ENCODE results near the gene TIRAP.

The TIRAP gene

DNA sequence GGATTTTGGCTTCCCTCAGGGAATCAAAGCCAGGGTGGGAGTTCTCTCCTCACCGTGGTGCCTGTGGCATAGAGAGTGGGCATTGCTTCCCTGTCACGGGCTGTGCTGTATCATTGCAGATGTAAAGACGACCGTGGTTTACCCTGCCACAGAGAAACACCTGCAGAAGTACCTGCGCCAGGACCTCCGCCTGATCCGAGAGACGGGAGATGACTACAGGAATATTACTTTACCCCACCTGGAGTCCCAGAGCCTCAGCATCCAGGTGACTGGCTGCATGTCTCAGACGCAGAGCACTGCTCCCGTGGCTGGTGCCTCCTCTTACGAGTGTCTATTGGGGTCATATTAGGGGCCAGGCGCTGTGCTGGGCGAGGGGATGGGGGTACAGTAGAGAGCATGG is 48.4 kb downstream of the TIRAP start:
- DNase-seq = no peak
- intact Hi-C loops (cut with DNase I; ENCODE audit: low total_unique reads) = no loop called here
- Histone ChIP-seq H3K36me3 (peaks cover 0 to 27% (median 5%) of the 10 kb centered on the region in 3 donors), H3K9me3 (no peaks in the 10 kb centered on the region), H3K4me1 (no peaks in the 10 kb centered on the region), H3K27me3 (no peaks in the 10 kb centered on the region), H3K4me3 (no peak overlapping the region), H3K27ac (no peak overlapping the region)
- TF ChIP-seq, protein P1, sequence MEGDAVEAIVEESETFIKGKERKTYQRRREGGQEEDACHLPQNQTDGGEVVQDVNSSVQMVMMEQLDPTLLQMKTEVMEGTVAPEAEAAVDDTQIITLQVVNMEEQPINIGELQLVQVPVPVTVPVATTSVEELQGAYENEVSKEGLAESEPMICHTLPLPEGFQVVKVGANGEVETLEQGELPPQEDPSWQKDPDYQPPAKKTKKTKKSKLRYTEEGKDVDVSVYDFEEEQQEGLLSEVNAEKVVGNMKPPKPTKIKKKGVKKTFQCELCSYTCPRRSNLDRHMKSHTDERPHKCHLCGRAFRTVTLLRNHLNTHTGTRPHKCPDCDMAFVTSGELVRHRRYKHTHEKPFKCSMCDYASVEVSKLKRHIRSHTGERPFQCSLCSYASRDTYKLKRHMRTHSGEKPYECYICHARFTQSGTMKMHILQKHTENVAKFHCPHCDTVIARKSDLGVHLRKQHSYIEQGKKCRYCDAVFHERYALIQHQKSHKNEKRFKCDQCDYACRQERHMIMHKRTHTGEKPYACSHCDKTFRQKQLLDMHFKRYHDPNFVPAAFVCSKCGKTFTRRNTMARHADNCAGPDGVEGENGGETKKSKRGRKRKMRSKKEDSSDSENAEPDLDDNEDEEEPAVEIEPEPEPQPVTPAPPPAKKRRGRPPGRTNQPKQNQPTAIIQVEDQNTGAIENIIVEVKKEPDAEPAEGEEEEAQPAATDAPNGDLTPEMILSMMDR (IDR thresholded peaks at IDR 0.05) = no peak

- DNase-seq = peak; percentile 72 to 81
- peaks cover 0 to 27% (median 5%) of the 10 kb centered on the region in 3 donors for H3K36me3 ChIP-seq
- no peak overlapping the region for H3K4me3 ChIP-seq
- H3K27me3 ChIP-seq = no peaks in the 10 kb centered on the region
- H3K4me1 ChIP-seq = no peaks in the 10 kb centered on the region
- intact Hi-C loops (cut with DNase I; ENCODE audit: low total_unique reads) = no loop called here
- TF ChIP-seq, protein P1 (IDR thresholded peaks at IDR 0.05) = no peak
- no peaks in the 10 kb centered on the region for H3K9me3 ChIP-seq
- no peak overlapping the region for H3K27ac ChIP-seq
Observed at GRCh38 chr11:126332221-126332711, 49.4 kb downstream of the TIRAP start.

- H3K4me3 ChIP-seq = no peak overlapping the region
- H3K9me3 ChIP-seq = no peaks in the 10 kb centered on the region
- TF ChIP-seq, protein P1 (IDR thresholded peaks at IDR 0.05) = no peak
Observed at GRCh38 chr11:126333142-126333541, 50.2 kb downstream of the TIRAP start.

DNA sequence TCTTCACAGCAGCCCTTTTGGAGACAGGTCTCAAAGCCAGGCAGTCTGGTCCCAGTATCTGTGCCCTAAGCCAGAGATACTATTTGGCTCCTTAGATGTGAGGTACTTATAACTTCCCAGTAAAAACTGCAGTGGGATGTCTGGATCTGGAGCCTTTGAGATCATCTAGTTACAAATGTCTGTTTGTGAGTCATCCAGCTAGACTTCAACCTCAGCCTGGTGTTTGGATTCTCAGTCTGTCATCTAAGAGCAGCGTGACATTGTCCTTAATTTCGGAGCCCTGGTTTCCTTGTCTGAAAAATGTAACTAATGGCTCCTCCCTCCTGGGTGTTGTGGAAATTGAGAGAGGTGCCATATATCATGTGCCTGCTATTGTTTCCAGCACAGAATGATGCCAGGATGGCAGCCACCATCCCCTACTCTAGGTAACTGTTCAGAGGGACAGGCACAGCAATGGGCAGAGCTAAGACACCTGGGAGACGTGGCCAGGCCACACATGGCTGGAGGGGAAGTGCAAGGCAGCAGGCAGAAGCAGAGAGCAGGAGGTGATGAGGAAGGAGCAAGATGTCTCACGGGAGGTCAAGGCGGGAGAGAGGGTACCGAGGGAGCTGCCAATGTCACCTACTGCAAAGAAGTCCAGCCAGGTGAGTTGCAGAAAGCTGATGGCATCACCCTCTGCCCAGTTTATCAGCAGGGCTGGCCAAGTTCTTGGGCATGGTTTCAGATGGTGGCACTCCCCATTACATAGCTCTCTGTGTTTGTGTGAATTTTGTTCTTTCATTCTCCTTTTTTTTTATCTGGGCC is 52.0 kb downstream of the TIRAP start:
- DNase-seq = peak in 1 of 2 donors; percentile 16
- no peak overlapping the region for H3K4me3 ChIP-seq

More at GRCh38 chr11:126333142-126333541, 50.2 kb downstream of the TIRAP start:
- Histone ChIP-seq H3K27ac (no peak overlapping the region), H3K4me1 (no peaks in the 10 kb centered on the region), H3K36me3 (peaks cover 0 to 32% (median 5%) of the 10 kb centered on the region in 3 donors), H3K27me3 (no peaks in the 10 kb centered on the region)
- DNase-seq = no peak
- intact Hi-C loops (cut with DNase I; ENCODE audit: low total_unique reads) = no loop called here

GRCh38 chr11:126335463-126335760 is 52.5 kb downstream of the TIRAP start:
- intact Hi-C loops (cut with DNase I; ENCODE audit: low total_unique reads) = no loop called here
- no peaks in the 10 kb centered on the region for H3K9me3 ChIP-seq
- TF ChIP-seq, protein P1 (IDR thresholded peaks at IDR 0.05) = no peak
- no peaks in the 10 kb centered on the region for H3K27me3 ChIP-seq
- peaks cover 0 to 53% (median 13%) of the 10 kb centered on the region in 3 donors for H3K36me3 ChIP-seq
- H3K27ac ChIP-seq = no peak overlapping the region
- peak in 1 of 2 donors; percentile 16 for DNase-seq
- H3K4me3 ChIP-seq = no peak overlapping the region
- peaks cover 0 to 7% (median 0%) of the 10 kb centered on the region in 4 donors for H3K4me1 ChIP-seq

More for the DNA sequence above, 52.0 kb downstream of the TIRAP start:
- Histone ChIP-seq H3K27ac (no peak overlapping the region), H3K27me3 (no peaks in the 10 kb centered on the region), H3K9me3 (no peaks in the 10 kb centered on the region), H3K36me3 (peaks cover 0 to 49% (median 13%) of the 10 kb centered on the region in 3 donors), H3K4me1 (peaks cover 0 to 5% (median 0%) of the 10 kb centered on the region in 4 donors)
- TF ChIP-seq, protein P1 (IDR thresholded peaks at IDR 0.05) = no peak
- intact Hi-C loops (cut with DNase I; ENCODE audit: low total_unique reads) = no loop called here

Data from tibial artery (tissue), 4 donors.